Neutrophil (primary cell): ENCODE measurements around the gene SEPTIN8.

ENCODE experiments used
- H3K27ac ChIP-seq: fragments of 200-600 bp; sonication (generic); 2 replicates; pipeline ENCODE4 v1.5.1; 2016; ENCODE audit warnings: mild to moderate bottlenecking, moderate library complexity
- H3K27me3 ChIP-seq: fragments of 200-600 bp; sonication (generic); 2 replicates; pipeline ENCODE4 v1.6.0; 2016; ENCODE audit warnings: mild to moderate bottlenecking
- H3K36me3 ChIP-seq: fragments of 200-600 bp; sonication (generic); 2 replicates; pipeline ENCODE4 v1.5.1; 2017
- H3K4me1 ChIP-seq, 2 experiments: fragments of 200-600 bp in 1 of 2; sonication (generic) in 1 of 2; 1 replicate in 1 of 2; 2 replicates in 1 of 2; pipeline versions ENCODE4 v1.5.1 to v1.6.1; 2013 to 2016; ENCODE audit warnings: low read depth in 1 of 2, low read length in 1 of 2, mild to moderate bottlenecking in 1 of 2, moderate library complexity in 1 of 2; ENCODE audit not compliant: control insufficient read depth in 1 of 2, insufficient read depth in 1 of 2
- H3K4me3 ChIP-seq, 2 experiments: fragments of 200-600 bp in 1 of 2; sonication (generic) in 1 of 2; 1 replicate in 1 of 2; 2 replicates in 1 of 2; pipeline ENCODE4 v1.5.1; 2013 to 2016; ENCODE audit warnings: low read depth in 1 of 2, low read length in 1 of 2, mild to moderate bottlenecking in 1 of 2, moderate library complexity in 1 of 2
- H3K9me3 ChIP-seq: fragments of 200-600 bp; sonication (generic); 2 replicates; pipeline ENCODE4 v1.5.1; 2016
- CTCF ChIP-seq: fragments of 200-600 bp; sonication (generic); IDR thresholded peaks from 2 replicates; pipeline ENCODE4 v1.5.1; 2016; ENCODE audit warnings: antibody characterized with exemption

The SEPTIN8 gene

GRCh38 chr5:132765311-132766019 is 11.6 kb downstream of the SEPTIN8 start:
- peaks cover 17% of the 10 kb centered on the region for H3K27me3 ChIP-seq
- no peak for TF ChIP-seq CTCF
- H3K27ac ChIP-seq, result no peak overlapping the region
- H3K4me1 ChIP-seq, result no peaks in the 10 kb centered on the region
- no peaks in the 10 kb centered on the region for H3K9me3 ChIP-seq
- H3K4me3 ChIP-seq, result no peak overlapping the region
- H3K36me3 ChIP-seq, result no peaks in the 10 kb centered on the region

- Histone ChIP-seq H3K4me3 (no peak overlapping the region), H3K4me1 (no peaks in the 10 kb centered on the region), H3K36me3 (no peaks in the 10 kb centered on the region), H3K27me3 (peaks cover 17% of the 10 kb centered on the region), H3K9me3 (no peaks in the 10 kb centered on the region), H3K27ac (no peak overlapping the region)
- TF ChIP-seq CTCF, result no peak
Measured at GRCh38 chr5:132764671-132765238, 12.3 kb downstream of the SEPTIN8 start.

- TF ChIP-seq CTCF, result no peak
- Histone ChIP-seq H3K9me3 (no peaks in the 10 kb centered on the region), H3K4me1 (no peaks in the 10 kb centered on the region), H3K4me3 (no peak overlapping the region), H3K27me3 (peaks cover 13% of the 10 kb centered on the region), H3K27ac (no peak overlapping the region), H3K36me3 (no peaks in the 10 kb centered on the region)
Measured at GRCh38 chr5:132764051-132764450, 13.0 kb downstream of the SEPTIN8 start.

GRCh38 chr5:132763181-132764036 is 13.6 kb downstream of the SEPTIN8 start:
- no peaks in the 10 kb centered on the region for H3K4me1 ChIP-seq
- peaks cover 11% of the 10 kb centered on the region for H3K27me3 ChIP-seq
- no peak overlapping the region for H3K4me3 ChIP-seq
- no peak for TF ChIP-seq CTCF
- H3K27ac ChIP-seq, result no peak overlapping the region
- no peaks in the 10 kb centered on the region for H3K9me3 ChIP-seq
- no peaks in the 10 kb centered on the region for H3K36me3 ChIP-seq

- H3K36me3 ChIP-seq, result no peaks in the 10 kb centered on the region
Measured at GRCh38 chr5:132762246-132763000, 14.6 kb downstream of the SEPTIN8 start.

More at GRCh38 chr5:132762246-132763000, 14.6 kb downstream of the SEPTIN8 start:
- Histone ChIP-seq H3K4me1 (no peaks in the 10 kb centered on the region), H3K4me3 (no peak overlapping the region), H3K27ac (no peak overlapping the region), H3K9me3 (no peaks in the 10 kb centered on the region), H3K27me3 (peaks cover 1% of the 10 kb centered on the region)
- no peak for TF ChIP-seq CTCF
